HEK293T (cell line): Measurements from ENCODE around the gene HPS5.

ENCODE experiments used
- CTBP1 ChIP-seq: fragments of 450-650 bp; IDR thresholded peaks from 2 replicates; pipeline ENCODE4 v1.6.1; 2016; ENCODE audit warnings: borderline replicate concordance
- FOXA1 ChIP-seq: fragments of 450-650 bp; IDR thresholded peaks from 2 replicates; pipeline ENCODE4 v1.6.1; 2016; ENCODE audit warnings: mild to moderate bottlenecking
- FOXM1 ChIP-seq: fragments of 450-650 bp; IDR thresholded peaks from 2 replicates; pipeline ENCODE4 v1.6.1; 2017; ENCODE audit warnings: mild to moderate bottlenecking, borderline replicate concordance
- HDGF ChIP-seq: fragments of 450-650 bp; IDR thresholded peaks from 2 replicates; pipeline ENCODE4 v1.6.1; 2017; ENCODE audit warnings: antibody characterized with exemption, borderline replicate concordance
- LEF1 ChIP-seq: fragments of 450-650 bp; IDR thresholded peaks from 2 replicates; pipeline ENCODE4 v1.6.1; 2017; ENCODE audit warnings: mild to moderate bottlenecking, borderline replicate concordance
- TARDBP ChIP-seq: fragments of 450-650 bp; IDR thresholded peaks from 2 replicates; pipeline ENCODE4 v1.6.1; 2016

GRCh38 chr11:18295316-18295715 is 26.6 kb downstream of the HPS5 start:
- TF ChIP-seq FOXM1 (no peak), CTBP1 (no peak), FOXA1 (no peak), TARDBP (no peak), HDGF (no peak), LEF1 (no peak)
